Frontal cortex (tissue), 4 donors: ENCODE results near the gene RPRD2. TPM values are rescaled to one million over a fixed set of nuclear protein-coding genes. Genes with fewer than 3 reads are reported as not detected.

Experiments used
- DNase-seq, 2 donors: peaks; one replicate each; pipeline ENCODE4 v3.0.0; 2012; ENCODE audit warnings: low spot score in 2 of 2
- FAIRE-seq: peaks from 2 replicates; lab custom pipeline; 2012; peaks lifted over from hg19 to GRCh38; lab: Jason Lieb, UNC
- total RNA-seq: library from RNA; depleted of rRNA; stranded (reverse); fragments of >200 nt; gene quantifications from one replicate; pipeline ENCODE4 v1.2.3, GENCODE V29; 2014
- donor health status: control.
- donor health status: control.
- donor health status: control.

RPRD2 gene
- total RNA-seq, 1 donor from 2014 or later, result 15.5 TPM

- DNase-seq (no peak), FAIRE-seq (no peak)
Measured at GRCh38 chr1:150456146-150456647, 92.2 kb downstream of the RPRD2 start.

GRCh38 chr1:150464422-150464826 lies 100.5 kb downstream of the RPRD2 start:
- no peak for FAIRE-seq

GRCh38 chr1:150466964-150467363 lies 103.0 kb downstream of the RPRD2 start:
- DNase-seq, result no peak
- FAIRE-seq, result no peak

More at GRCh38 chr1:150464422-150464826, 100.5 kb downstream of the RPRD2 start:
- peak in 1 of 2 donors; percentile 65 for DNase-seq

- FAIRE-seq, result no peak
Measured at GRCh38 chr1:150469291-150469690, 105.3 kb downstream of the RPRD2 start.

GRCh38 chr1:150472601-150473200 lies 108.8 kb downstream of the RPRD2 start:
- no peak for DNase-seq
- no peak for FAIRE-seq

More at GRCh38 chr1:150469291-150469690, 105.3 kb downstream of the RPRD2 start:
- no peak for DNase-seq

GRCh38 chr1:150473659-150474058 lies 109.7 kb downstream of the RPRD2 start:
- DNase-seq (no peak), FAIRE-seq (no peak)

- no peak for FAIRE-seq
- DNase-seq, result no peak
Measured at GRCh38 chr1:150474869-150475268, 110.9 kb downstream of the RPRD2 start.

- FAIRE-seq, result no peak
Measured at GRCh38 chr1:150476754-150477153, 112.8 kb downstream of the RPRD2 start.

GRCh38 chr1:150477320-150477719 lies 113.4 kb downstream of the RPRD2 start:
- no peak for FAIRE-seq

More at GRCh38 chr1:150476754-150477153, 112.8 kb downstream of the RPRD2 start:
- DNase-seq, result no peak

GRCh38 chr1:150477733-150478132 lies 113.8 kb downstream of the RPRD2 start:
- FAIRE-seq (no peak), DNase-seq (no peak)

More at GRCh38 chr1:150477320-150477719, 113.4 kb downstream of the RPRD2 start:
- no peak for DNase-seq

GRCh38 chr1:150479370-150479769 lies 115.4 kb downstream of the RPRD2 start:
- FAIRE-seq (no peak), DNase-seq (no peak)

- DNase-seq, result no peak
- no peak for FAIRE-seq
Measured at GRCh38 chr1:150479927-150480352, 116.0 kb downstream of the RPRD2 start.

- FAIRE-seq (no peak), DNase-seq (no peak)
Measured at GRCh38 chr1:150484431-150484830, 120.5 kb downstream of the RPRD2 start.

- FAIRE-seq (no peak), DNase-seq (no peak)
Measured at GRCh38 chr1:150484861-150485260, 120.9 kb downstream of the RPRD2 start.

- FAIRE-seq, result no peak
- peak; percentile 78 to 93 for DNase-seq
Measured at GRCh38 chr1:150486966-150487762, 123.2 kb downstream of the RPRD2 start, which contains the start of gene TARS2. Gene TARS2 (plus strand): TSS chr1:150487419. CDS start chr1:150487451, 32 bp downstream.

GRCh38 chr1:150487763-150488115 lies 123.8 kb downstream of the RPRD2 start:
- FAIRE-seq (no peak), DNase-seq (no peak)

- DNase-seq (no peak), FAIRE-seq (no peak)
Measured at GRCh38 chr1:150493175-150493574, 129.2 kb downstream of the RPRD2 start.

GRCh38 chr1:150498342-150498741 lies 134.4 kb downstream of the RPRD2 start:
- DNase-seq (no peak), FAIRE-seq (no peak)

- DNase-seq, result no peak
- no peak for FAIRE-seq
Measured at GRCh38 chr1:150505431-150505830, 141.5 kb downstream of the RPRD2 start.

GRCh38 chr1:150507912-150508864 lies 144.2 kb downstream of the RPRD2 start, which contains the start of gene ECM1:
Gene ECM1 (plus strand): TSS chr1:150508109. CDS start chr1:150508210, 101 bp downstream.
- DNase-seq, result peak in 1 of 2 donors; percentile 71
- FAIRE-seq, result no peak
